GM19463 (cell line): ENCODE results near the gene DBNL.

ENCODE experiments used
- ATAC-seq: cut with Tn5 transposase; IDR thresholded peaks from one replicate; pipeline ENCODE4 v1.9.1; 2021; ENCODE audit warnings: mild to moderate bottlenecking, moderate library complexity; ENCODE audit not compliant: unreplicated experiment

The DBNL gene

GRCh38 chr7:44108768-44109750, 64.6 kb downstream of the DBNL start:
- no peak for ATAC-seq

GRCh38 chr7:44109991-44110390, 65.5 kb downstream of the DBNL start:
- ATAC-seq: no peak

DNA sequence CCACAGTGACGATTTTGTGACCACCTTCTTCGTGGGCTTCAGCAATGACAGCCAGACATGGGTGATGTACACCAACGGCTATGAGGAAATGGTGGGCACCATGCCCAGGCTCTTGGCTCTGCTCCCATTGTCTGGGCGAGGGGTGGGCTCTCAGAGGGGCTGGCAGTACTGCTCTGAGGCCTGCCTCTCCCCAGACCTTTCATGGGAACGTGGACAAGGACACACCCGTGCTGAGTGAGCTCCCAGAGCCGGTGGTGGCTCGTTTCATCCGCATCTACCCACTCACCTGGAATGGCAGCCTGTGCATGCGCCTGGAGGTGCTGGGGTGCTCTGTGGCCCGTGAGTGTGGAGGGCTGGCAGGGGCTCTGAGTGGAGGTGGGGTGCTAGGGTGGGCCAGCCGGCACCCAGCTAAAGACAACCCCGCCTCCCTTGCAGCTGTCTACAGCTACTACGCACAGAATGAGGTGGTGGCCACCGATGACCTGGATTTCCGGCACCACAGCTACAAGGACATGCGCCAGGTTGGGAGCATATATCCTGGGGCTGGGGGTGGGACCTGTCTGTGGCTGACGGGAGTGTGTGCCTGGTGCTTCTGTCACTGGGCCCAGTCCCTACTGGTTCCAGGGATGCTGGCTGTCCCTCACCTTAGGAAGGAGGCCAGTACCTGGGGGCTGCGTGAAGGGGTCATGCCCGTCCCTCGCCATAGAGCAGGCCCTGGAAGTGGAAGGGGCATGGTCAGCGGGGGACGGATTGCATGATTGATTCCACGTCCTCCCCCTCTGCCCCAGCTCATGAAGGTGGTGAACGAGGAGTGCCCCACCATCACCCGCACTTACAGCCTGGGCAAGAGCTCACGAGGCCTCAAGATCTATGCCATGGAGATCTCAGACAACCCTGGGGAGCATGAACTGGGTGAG, 66.5 kb downstream of the DBNL start:
- ATAC-seq: no peak
